HL-60 (cell line): ENCODE data around the gene RNU4-1.

Experiments
- GABPA ChIP-seq: IDR thresholded peaks from 2 replicates; pipeline ENCODE4 v1.6.1; 2012; ENCODE audit warnings: low read depth
- POLR2AphosphoS5 ChIP-seq: IDR thresholded peaks from 2 replicates; pipeline ENCODE4 v1.6.1; 2012; ENCODE audit warnings: low read depth
- SPI1 ChIP-seq: IDR thresholded peaks from 2 replicates; pipeline ENCODE4 v1.6.1; 2012; ENCODE audit warnings: low read depth, mild to moderate bottlenecking, borderline replicate concordance
- TF ChIP-seq, protein P1 (sequence below): IDR thresholded peaks from one replicate; pipeline ENCODE4 v1.5.1; 2011; ENCODE audit warnings: low read length, control low read depth, inconsistent platforms; ENCODE audit not compliant: insufficient read depth
- TF ChIP-seq, protein P2 (sequence below): IDR thresholded peaks from 2 replicates; pipeline ENCODE4 v1.6.1; 2012; ENCODE audit warnings: low read depth; ENCODE audit not compliant: insufficient replicate concordance

- TF ChIP-seq POLR2AphosphoS5 (no peak), GABPA (no peak), SPI1 (no peak)
- TF ChIP-seq, protein P1, sequence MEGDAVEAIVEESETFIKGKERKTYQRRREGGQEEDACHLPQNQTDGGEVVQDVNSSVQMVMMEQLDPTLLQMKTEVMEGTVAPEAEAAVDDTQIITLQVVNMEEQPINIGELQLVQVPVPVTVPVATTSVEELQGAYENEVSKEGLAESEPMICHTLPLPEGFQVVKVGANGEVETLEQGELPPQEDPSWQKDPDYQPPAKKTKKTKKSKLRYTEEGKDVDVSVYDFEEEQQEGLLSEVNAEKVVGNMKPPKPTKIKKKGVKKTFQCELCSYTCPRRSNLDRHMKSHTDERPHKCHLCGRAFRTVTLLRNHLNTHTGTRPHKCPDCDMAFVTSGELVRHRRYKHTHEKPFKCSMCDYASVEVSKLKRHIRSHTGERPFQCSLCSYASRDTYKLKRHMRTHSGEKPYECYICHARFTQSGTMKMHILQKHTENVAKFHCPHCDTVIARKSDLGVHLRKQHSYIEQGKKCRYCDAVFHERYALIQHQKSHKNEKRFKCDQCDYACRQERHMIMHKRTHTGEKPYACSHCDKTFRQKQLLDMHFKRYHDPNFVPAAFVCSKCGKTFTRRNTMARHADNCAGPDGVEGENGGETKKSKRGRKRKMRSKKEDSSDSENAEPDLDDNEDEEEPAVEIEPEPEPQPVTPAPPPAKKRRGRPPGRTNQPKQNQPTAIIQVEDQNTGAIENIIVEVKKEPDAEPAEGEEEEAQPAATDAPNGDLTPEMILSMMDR: no peak
- TF ChIP-seq, protein P2, sequence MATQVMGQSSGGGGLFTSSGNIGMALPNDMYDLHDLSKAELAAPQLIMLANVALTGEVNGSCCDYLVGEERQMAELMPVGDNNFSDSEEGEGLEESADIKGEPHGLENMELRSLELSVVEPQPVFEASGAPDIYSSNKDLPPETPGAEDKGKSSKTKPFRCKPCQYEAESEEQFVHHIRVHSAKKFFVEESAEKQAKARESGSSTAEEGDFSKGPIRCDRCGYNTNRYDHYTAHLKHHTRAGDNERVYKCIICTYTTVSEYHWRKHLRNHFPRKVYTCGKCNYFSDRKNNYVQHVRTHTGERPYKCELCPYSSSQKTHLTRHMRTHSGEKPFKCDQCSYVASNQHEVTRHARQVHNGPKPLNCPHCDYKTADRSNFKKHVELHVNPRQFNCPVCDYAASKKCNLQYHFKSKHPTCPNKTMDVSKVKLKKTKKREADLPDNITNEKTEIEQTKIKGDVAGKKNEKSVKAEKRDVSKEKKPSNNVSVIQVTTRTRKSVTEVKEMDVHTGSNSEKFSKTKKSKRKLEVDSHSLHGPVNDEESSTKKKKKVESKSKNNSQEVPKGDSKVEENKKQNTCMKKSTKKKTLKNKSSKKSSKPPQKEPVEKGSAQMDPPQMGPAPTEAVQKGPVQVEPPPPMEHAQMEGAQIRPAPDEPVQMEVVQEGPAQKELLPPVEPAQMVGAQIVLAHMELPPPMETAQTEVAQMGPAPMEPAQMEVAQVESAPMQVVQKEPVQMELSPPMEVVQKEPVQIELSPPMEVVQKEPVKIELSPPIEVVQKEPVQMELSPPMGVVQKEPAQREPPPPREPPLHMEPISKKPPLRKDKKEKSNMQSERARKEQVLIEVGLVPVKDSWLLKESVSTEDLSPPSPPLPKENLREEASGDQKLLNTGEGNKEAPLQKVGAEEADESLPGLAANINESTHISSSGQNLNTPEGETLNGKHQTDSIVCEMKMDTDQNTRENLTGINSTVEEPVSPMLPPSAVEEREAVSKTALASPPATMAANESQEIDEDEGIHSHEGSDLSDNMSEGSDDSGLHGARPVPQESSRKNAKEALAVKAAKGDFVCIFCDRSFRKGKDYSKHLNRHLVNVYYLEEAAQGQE: no peak
Measured at GRCh38 chr12:120266180-120266870, 26.7 kb downstream of the RNU4-1 start.
